Activated CD8-positive, alpha-beta memory T cell treated with anti-CD3 and anti-CD28 coated beads, Interleukin-2, amount 50 U/mL, for 1 hour (primary cell): Measurements from ENCODE around the gene VWA8.
"Not testable (repeated sequence)": the region's sequence is repeated elsewhere in the genome, so short reads cannot be mapped to it uniquely, and the experiment has no call there.

ENCODE experiments used
- DNase-seq: peaks from one replicate; pipeline ENCODE4 v3.0.0-alpha.2; 2020; ENCODE audit errors: extremely low read depth

The VWA8 gene

DNA sequence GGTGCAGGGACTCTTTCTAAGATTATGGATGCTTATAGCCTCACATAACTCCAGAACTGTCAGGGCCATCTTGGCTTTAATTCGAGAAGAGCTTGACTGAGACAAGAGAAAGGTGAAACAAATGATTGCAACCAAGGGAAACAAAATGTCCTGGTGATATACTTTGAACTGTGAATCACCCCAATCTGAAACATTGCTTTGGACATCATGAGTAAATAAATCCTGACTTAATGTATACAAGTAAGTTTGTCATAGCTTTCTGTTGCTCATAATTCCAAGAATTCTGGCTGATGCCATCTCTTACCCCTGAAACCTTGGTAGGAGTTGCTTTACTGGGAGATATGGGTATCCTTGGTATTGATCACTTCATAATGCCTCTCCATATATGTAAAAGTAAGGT is 5.8 kb upstream of the VWA8 start:
- DNase-seq = no peak

DNA sequence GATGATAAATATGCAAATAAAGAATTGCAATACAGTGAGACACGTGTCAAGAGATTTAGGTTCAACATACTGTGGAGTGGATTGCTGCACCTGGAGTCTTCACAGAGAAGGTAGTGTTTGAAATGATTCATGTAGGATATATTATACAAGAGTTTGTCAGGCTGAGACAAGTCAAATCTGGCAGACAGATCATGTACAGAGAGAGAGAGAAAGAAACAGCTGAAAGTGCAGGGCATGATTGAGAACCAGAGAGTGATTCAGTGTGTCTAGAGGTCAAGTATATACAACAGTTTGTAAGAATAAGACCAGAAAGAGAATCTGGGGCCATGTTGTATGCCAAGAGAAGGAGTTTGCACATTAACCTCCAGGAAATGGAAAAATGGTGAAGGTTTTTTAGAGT is 2.1 kb upstream of the VWA8 start:
- DNase-seq = no peak

DNA sequence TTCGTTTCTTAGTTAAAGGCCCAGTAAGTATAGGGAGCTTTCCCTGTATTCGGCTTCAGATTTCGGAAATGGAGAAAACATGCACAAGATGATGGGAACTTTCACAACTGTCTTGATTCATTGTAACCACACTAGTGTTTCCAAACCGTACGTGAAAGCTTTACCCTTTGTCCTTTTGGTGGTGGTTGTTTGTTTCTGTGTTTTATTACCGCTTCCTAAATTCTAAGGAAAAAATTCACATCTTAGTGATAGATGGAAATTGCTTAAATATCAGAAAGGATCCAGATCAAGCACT is 504 bp upstream of the VWA8 start:
- no peak for DNase-seq

DNA sequence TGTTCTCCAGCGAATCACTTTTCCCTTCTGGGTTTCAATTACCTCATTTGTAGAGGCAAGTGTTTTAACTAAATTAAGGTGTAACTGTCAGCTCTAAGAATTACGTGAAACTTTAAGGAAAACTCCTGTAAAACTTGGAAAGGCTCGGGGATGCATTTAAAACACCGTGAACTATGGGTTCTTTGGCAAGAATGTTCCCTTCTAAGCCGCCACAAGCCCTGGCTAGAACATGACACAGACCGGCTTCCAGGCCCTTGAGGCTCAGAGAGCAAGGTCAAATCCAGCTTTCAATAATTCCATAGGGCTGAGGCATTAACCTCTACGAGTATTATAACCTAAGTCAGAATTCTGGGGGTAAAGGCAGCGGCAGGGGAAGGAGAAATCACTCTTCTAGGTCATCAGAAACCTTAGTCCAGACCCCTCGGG is 685 bp downstream of the VWA8 start:
- DNase-seq = no peak

DNA sequence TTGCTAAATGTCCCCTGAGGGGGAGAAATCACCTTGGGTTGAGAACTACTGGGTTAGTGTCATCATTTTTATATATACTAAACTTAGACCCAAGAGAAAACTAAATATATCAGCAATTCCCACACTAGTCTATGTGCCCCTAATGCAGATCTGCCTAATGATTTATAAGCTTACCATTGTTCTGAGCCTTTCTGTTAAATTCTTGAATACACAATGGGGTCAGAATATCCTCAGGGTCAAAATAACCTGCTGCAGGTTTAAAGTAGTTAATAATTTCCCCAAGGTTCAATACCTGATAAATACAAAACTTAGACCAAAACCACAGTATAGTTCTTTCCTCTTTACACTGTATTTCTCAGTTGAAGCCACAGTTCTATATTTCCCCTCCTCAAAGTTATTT is 4.6 kb downstream of the VWA8 start:
- DNase-seq = no peak

DNA sequence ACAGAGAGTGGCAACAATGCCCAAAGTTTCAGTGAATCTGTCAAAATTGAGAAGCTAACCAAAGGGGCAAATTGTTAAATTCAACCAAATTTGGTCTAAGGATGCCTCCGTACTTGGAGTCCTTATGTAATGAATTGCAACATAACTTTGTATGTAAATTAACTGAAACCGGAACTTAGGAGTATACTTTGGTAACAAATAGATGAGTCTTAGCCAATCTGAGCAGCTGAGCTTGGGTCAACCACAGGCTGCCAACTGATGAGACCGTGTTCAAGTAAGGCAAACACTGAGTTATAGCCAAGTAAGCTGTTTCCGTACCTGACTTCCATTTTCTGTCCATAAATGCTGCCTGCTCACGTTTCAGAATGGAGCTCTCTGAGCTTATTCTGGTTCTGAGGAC is 5.3 kb downstream of the VWA8 start:
- no peak for DNase-seq

DNA sequence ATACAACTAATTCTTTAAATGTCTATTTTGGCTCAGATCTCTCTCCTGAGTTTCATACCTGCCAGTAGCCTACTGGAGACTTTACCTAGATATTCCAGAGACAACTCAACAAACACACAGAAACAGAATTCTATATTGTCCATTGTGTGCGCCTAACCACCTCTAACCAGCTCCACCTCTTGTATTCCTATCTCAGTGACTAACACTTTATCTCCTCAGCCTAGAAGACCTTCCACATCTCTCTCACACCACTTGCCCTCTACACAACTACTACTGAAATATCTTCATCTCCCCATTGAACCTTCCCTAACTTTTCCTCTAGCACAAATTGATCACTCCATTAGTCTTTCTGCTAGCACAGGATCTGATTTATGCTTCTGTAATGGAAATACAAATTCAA is 6.7 kb downstream of the VWA8 start:
- no peak for DNase-seq

DNA sequence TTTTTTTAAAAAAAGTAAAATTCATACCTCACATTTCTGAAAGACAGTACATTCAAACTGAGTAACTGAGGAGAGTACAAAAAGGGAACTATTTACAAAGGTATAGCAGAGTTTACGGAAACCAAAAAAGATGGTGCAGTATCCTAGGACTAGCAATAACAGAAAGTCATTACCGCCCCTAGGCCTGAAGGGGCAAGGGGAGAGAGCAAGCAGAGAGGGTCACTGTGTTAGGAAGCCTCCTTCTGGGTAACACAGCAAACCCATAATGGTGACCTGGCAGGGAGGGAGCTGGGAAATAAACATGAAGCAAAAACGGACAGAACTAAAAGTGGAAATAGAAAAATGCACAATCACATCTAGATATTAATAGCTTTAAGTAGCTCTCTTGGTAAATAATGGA is 8.2 kb downstream of the VWA8 start:
- no peak for DNase-seq

DNA sequence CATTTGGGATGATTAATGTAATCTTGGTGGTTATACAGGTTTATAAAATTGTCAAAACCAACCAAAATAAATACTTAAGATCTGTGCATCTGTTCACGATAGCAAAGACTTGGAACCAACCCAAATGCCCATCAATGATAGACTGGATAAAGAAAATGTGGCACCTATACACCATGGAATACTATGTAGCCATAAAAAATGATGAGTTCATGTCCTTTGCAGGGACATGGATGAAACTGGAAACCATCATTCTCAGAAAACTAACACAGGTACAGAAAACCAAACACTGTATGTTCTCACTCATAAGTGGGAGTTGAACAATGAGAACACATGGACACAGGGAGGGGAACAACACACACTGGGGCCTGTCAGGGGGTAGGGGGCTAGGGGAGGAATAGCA is 11.8 kb downstream of the VWA8 start:
- not testable (repeated sequence) for DNase-seq

DNA sequence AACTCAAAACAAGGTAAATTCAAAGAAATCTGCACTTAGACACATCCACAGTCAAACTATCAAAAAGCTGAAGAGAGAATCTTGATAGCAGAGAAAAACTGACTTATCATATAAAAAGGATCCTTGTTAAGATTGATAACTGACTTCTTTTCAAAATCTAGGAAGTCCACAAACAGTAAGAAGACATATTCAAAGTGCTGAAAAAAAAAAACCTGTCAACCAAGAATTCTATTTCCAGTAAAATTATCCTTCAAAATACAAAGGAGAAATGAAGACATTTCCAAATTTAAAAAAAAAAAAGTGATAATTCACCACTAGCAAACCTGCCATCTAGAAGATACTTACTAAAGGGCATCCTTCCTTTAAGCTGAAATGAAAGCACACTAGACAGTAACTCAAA is 15.0 kb downstream of the VWA8 start:
- no peak for DNase-seq

DNA sequence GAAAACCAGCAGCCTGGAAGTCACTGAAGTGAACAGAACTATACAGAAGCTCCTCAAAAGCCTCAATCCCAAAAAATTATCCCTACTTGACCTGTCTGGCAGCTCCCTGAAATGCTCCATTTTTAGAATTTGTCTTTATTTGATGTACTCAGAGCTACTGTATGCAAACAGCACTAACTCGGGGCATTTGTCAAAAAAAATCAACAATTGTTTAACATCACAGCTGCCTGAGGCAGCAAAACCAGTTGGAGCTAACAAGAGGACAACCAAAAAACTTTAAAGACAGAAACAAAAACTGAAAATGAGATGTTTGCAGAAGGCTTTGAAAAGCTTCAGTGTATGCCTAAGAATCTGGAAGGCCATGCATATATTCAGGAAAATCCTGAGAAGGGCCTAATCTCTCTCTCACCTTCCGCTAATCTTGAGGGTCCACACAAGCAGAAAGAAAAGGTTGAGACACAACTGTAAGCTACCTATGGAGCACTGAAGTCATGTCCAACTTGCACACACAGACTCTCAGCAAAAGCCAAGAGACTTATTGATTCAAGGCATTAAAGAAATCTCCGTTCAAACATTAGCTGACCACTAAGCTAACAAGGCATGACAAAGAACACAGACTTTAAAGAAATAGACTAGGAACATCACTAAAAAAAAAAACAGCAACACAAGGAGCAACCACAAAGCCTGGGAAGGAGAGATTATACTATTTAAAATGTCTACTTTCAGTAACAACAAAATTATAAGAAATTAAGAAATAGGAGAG is 16.1 kb downstream of the VWA8 start:
- DNase-seq = no peak

DNA sequence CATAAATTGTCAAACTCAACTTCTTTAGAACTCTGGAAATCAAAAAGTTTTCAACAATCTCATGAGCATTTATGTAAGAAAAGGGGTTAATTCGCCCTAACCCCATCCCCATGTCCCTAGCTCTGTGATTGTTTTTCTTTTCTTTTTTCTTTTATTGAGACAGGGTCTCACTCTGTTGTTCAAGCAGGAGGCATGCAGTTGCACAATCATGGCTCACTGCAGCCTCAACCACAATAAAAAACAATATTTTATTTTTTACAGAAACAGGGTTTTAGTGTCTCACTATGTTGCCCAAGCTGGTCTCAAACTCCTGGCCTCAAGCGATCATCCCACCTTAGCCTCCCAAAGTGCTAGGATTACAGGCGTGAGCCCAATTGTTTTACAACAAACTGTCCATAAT is 16.7 kb downstream of the VWA8 start:
- DNase-seq = no peak

DNA sequence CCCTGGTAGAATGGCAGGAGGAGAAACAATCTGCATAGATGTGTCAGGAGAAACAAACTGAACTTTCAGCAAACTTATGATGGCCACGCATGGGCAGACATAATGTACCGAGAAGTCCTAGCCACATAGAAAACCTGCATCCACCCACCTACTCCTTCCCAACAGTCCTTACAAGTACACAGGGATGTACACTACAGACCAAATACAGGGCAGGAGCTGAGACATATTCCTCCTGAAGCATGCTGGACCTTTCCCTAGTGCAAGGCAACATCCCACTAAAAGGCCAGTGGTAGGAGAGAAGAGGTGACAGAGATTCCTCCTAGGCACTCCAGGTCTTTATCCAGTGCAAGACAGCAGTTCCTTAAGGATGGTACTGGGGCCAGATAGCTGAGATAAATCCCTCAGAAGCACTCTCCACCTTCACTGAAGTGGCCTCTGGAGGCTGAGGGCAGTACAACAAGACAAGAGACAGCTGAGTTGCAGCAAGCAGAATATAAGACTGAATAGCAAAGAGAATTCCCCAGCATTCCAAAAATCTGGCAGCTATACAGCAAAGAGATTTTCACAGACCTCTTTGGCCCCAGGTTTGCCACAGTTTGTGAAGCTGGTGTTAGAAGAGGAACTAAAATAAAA is 18.3 kb downstream of the VWA8 start:
- DNase-seq = no peak

DNA sequence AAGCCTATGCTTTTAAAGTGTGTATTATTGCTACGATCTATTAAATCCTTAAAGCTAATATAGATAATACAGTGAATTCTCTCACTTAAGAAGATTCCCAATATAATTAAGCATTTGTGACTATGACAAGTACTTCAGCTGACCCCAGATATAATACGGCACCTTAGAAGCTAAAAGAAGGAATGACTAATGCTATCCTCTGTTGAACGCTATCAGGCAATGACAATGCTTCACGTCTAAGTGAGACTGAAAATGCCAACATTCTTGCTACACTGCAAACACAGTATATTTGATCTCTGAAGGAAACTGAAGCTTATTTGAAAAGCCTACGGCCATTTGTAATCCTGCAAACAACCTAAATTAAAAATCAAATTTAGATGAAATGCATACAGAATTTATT is 19.7 kb downstream of the VWA8 start:
- DNase-seq = no peak

DNA sequence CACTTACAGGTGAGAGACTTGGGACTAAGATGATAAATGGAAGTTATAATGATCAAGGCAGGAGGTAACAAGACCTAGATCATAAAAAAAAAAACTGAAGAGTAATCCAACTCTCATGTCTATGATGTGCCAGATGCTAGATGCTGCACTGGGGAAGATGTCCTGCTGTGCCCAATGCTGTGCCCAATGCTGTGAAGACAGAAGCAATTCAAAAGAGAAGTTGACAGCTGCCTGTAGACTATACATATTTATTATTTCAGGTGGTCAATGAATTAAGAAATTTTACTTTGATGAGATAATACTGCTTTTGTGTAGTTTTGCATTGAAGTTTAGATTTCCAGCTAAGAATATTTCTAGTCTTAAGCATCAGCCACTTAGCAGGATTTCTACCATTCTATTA is 21.5 kb downstream of the VWA8 start:
- DNase-seq = no peak

DNA sequence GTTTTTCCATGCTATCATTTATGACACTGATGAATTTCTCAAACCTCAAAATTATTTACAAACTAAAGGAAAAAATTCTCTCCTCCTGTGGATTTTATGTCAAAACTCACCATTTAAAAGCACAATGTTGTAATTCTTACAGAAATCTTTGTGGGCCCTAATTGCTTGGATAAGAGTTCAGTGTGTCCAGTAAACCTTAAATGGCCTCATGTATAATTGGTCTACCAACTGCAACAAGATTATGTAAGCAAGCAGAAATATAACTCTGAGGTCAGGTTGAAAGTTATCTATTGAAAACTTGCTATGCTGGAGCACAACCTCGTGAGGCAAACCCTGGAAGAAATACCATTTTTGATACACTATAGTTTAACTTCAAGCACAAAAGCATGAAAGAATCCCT is 22.0 kb downstream of the VWA8 start:
- DNase-seq = no peak

DNA sequence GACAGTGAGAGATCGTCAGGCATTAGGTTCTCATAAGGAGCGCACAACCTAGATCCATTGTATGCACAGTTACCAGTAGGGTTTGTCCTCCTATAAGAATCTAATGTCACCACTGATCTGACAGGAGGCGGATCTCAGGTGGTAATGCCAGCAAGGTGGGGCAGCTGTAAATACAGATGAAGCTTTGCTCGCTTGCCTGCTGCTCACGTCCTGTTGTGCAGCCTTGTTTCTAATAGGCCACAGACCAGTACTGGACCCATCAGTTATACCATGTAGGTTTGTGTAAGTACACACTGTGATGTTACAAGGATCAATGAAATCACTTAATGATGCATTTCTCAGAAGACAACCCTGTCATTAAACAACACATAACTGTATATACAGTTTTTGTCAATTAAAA is 23.5 kb downstream of the VWA8 start:
- no peak for DNase-seq

DNA sequence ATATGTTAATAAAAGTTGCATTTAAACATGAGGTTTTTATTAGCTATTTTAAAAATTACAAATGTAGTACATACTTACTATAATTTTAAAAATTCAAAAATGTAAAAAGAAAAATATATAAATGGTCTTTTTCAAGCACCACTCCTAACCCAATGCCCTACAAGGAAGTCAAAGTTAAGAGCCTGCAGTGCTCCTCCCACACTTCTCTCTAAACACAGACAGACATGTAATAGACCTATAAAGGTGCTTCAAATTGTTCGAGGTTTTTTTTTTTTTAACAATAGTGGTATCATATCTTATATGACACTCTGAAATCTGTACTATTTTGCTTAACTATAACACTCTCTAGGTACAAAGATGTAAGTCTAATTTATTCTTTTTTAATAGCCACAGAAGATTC is 25.4 kb downstream of the VWA8 start:
- no peak for DNase-seq

DNA sequence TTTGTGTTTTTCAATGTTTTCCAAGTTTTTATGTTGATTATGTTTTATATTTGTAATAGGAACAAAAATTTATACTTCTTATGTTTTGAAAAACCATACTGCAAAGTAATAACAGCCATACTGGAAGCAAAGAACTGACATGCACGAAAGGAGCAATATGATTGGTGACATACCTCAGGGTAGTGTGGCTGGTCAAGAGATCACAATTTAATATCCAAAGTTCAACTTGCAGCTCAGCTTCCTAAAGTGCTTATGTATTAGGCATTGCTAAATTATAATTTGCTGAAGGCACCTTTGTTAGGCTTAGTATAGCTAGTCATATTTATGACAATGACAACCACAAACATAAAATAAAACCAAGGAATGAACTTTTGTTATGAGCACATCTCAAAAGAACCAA is 25.9 kb downstream of the VWA8 start:
- DNase-seq = no peak

DNA sequence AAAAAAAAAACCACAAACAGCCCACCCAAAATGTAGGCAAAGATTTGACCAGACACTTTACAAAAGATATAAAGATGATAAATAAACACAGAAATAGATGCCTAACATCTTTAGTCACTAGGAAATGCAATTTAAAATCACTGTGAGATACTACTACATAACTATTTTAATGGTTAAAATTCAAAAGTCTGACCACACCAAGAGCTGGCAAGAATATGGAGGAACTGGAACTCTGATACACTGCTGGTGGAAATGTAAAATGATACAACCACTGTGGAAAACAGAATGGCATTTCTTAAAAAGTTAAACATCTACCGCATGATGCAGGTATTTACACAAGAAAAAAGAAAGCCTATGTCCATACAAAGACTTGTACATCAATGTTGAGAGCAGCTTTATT is 26.8 kb downstream of the VWA8 start:
- no peak for DNase-seq

DNA sequence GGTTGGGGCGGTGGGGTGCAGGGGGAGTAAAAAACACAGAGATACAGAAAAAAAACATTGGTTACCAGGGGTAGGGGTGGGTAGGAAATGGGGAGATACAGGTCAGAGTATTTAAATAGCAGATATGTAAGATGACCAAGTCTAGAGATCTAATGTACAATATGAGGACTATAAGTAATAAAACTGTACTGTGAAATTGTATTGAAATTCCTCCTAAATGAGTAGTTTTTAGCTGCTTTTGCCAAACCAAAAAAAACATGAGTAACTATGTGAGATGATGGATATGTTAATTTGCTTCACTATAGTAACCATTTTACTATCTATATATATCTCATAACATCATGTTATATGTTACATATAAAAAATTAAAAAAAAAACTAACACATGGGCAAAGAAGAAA is 29.6 kb downstream of the VWA8 start:
- DNase-seq = no peak

DNA sequence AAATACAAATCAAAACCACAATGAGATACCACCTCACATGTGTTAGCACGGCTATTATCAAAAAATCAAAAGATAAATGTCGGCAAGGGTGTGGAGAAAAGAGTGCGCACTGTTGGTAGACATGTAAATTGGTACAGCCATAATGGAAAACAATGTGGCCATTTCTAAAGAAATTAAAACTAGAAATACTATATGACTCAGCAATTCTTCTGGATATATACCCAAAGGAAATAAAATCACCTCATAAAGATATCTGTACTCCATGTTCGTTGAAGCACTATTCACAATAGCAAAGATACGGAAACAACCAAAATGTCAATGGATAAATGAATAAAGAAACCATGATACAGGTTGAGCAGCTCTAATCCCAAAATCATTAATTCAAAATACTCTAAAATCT is 30.8 kb downstream of the VWA8 start:
- DNase-seq = no peak

DNA sequence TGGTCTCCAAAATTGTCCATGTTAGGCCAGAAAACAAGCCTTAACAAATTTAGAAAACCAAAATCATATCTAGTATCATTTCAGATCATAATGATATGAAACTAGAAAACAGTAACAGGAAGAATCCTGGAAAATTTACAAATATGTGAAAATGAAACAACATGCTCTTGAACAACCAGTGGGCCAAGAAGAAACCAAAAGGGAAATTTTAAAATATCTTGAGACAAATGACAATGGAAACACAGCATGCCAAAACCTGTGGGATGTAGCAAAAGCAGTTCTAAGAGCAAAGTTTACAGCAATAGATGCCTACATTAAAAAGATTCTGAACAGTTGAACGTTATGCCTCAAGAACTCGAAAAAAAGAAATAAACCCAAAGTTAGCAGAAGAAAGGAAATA is 32.6 kb downstream of the VWA8 start:
- no peak for DNase-seq

DNA sequence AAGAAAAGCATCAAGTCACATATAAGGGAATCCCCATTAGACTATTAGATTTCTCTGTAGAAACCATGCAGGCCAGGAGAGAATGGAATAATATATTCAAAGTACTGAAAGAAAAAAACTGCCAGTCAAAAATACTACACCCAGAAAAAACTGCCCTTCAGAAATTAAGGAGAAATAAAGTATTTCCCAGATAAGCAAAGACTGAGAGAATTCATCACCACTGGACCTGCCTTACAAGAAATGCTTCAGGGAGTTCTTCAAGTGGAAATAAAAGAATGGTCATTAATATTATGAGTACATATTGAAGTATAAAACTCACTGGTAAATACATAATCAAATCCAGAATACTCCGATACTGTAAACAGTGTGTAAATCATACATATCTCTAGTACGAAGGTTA is 35.9 kb downstream of the VWA8 start:
- no peak for DNase-seq
